ENCODE measurements around the gene HMGB2. TPM values are rescaled to one million over a fixed set of nuclear protein-coding genes. Genes with fewer than 3 reads are reported as not detected.

HMGB2 gene
- polyA plus RNA-seq, 3 donors, result 129 to 299 (median 248) TPM

GRCh38 chr4:173343832-173344397 lies 9.8 kb upstream of the HMGB2 start:
- WGBS (ENCODE audit: insufficient coverage), result no CpG with 5 or more reads among the region's 3 CpGs
- Mint-ChIP-seq H3K27ac (no peak overlapping the region), H3K4me1 (peaks cover 13% of the 10 kb centered on the region), H3K4me3 (no peak overlapping the region), H3K9me3 (peaks cover 0 to 3% (median 0%) of the 10 kb centered on the region in 7 donors), H3K27me3 (ENCODE audit: low read depth in 3 of 3) (peaks cover 0 to 4% (median 2%) of the 10 kb centered on the region in 3 donors), H3K36me3 (no peaks in the 10 kb centered on the region)
- Histone ChIP-seq H3K27ac (ENCODE audit: low read depth in 1 of 2, low read length in 2 of 2) (no peak overlapping the region), H3K4me3 (replicated peaks in 1 of 3; ENCODE audit: low read depth in 2 of 3, low read length in 3 of 3) (no peak overlapping the region), H3K79me2 (ENCODE audit: insufficient read depth, low read length) (no peaks in the 10 kb centered on the region), H3K9me3 (replicated peaks in 1 of 2; ENCODE audit: control insufficient read depth in 1 of 2, insufficient read depth in 1 of 2, low read length in 2 of 2) (no peaks in the 10 kb centered on the region), H4K20me1 (ENCODE audit: insufficient read depth, low read length) (no peaks in the 10 kb centered on the region), H3K36me3 (replicated peaks in 1 of 2; ENCODE audit: control insufficient read depth in 1 of 2, insufficient read depth in 2 of 2, low read length in 2 of 2) (no peaks in the 10 kb centered on the region), H2AFZ (ENCODE audit: insufficient read depth, low read depth, low read length, poor library complexity, severe bottlenecking) (peak overlapping the region; percentile 20), H3K9ac (ENCODE audit: insufficient read depth, low read length, poor library complexity, severe bottlenecking) (no peak overlapping the region), H3K27me3 (ENCODE audit: control insufficient read depth in 2 of 2, insufficient read depth in 2 of 2, low read length in 2 of 2) (no peaks in the 10 kb centered on the region), H3K4me1 (ENCODE audit: control insufficient read depth in 1 of 2, insufficient read depth in 2 of 2, low read length in 2 of 2) (no peaks in the 10 kb centered on the region), H3K4me2 (replicated peaks; ENCODE audit: extremely low read depth, low read length, poor library complexity, severe bottlenecking) (no peak overlapping the region)
- no peak for TF ChIP-seq CTCF (IDR thresholded peaks at IDR 0.05)
- DNase-seq, result no peak
- intact Hi-C loops (cut with micrococcal nuclease), result no loop called here

- intact Hi-C loops (cut with micrococcal nuclease), result loop anchor here in 1 of 2 donors (10.0 kb wide), 1 partner anchor 157 kb away; no protein-coding TSS in a partner anchor
- no peak overlapping the region for H3K4me3 ChIP-seq (replicated peaks in 1 of 3; ENCODE audit: low read depth in 2 of 3, low read length in 3 of 3)
Measured at GRCh38 chr4:173337463-173337862, 3.3 kb upstream of the HMGB2 start.

More at GRCh38 chr4:173337463-173337862, 3.3 kb upstream of the HMGB2 start:
- Histone ChIP-seq H3K4me1 (ENCODE audit: control insufficient read depth in 1 of 2, insufficient read depth in 2 of 2, low read length in 2 of 2) (peaks cover 13 to 21% of the 10 kb centered on the region in 2 donors), H3K4me2 (replicated peaks; ENCODE audit: extremely low read depth, low read length, poor library complexity, severe bottlenecking) (no peak overlapping the region), H2AFZ (ENCODE audit: insufficient read depth, low read depth, low read length, poor library complexity, severe bottlenecking) (no peak overlapping the region), H3K27ac (ENCODE audit: low read depth in 1 of 2, low read length in 2 of 2) (no peak overlapping the region), H3K9ac (ENCODE audit: insufficient read depth, low read length, poor library complexity, severe bottlenecking) (no peak overlapping the region), H3K36me3 (replicated peaks in 1 of 2; ENCODE audit: control insufficient read depth in 1 of 2, insufficient read depth in 2 of 2, low read length in 2 of 2) (no peaks in the 10 kb centered on the region), H3K9me3 (replicated peaks in 1 of 2; ENCODE audit: control insufficient read depth in 1 of 2, insufficient read depth in 1 of 2, low read length in 2 of 2) (no peaks in the 10 kb centered on the region), H3K79me2 (ENCODE audit: insufficient read depth, low read length) (peaks cover 47% of the 10 kb centered on the region), H3K27me3 (ENCODE audit: control insufficient read depth in 2 of 2, insufficient read depth in 2 of 2, low read length in 2 of 2) (no peaks in the 10 kb centered on the region), H4K20me1 (ENCODE audit: insufficient read depth, low read length) (peaks cover 10% of the 10 kb centered on the region)
- no peak for DNase-seq
- no peak for TF ChIP-seq CTCF (IDR thresholded peaks at IDR 0.05)
- no peaks in the 10 kb centered on the region for H3K9me3 Mint-ChIP-seq
- H3K27me3 Mint-ChIP-seq (ENCODE audit: low read depth in 3 of 3), result peaks cover 1 to 4% (median 2%) of the 10 kb centered on the region in 3 donors
- no peak overlapping the region for H3K27ac Mint-ChIP-seq
- H3K36me3 Mint-ChIP-seq, result peaks cover 0 to 4% of the 10 kb centered on the region in 2 donors
- no peak overlapping the region for H3K4me3 Mint-ChIP-seq
- H3K4me1 Mint-ChIP-seq, result peaks cover 19% of the 10 kb centered on the region
- 100% methylated on average over 1 of the region's 2 CpGs for WGBS (ENCODE audit: insufficient coverage)
